Mesothelial cell of epicardium (in vitro differentiated cells): ENCODE results near the gene VIPR1. TPM values are rescaled to one million over a fixed set of nuclear protein-coding genes. Genes with fewer than 3 reads are reported as not detected.

Experiments
- DNase-seq, 2 experiments: peaks; one replicate each; pipeline ENCODE4 v3.0.0; 2021; ENCODE audit warnings: low spot score in 2 of 2; ENCODE audit not compliant: unreplicated experiment in 2 of 2
- H3K27ac Mint-ChIP-seq: 2 replicates; pipeline ENCODE4 v1.8.0; 2021; ENCODE audit warnings: mixed read lengths
- H3K27me3 Mint-ChIP-seq: 2 replicates; pipeline ENCODE4 v1.8.0; 2021; ENCODE audit warnings: low read depth, mixed read lengths
- H3K36me3 Mint-ChIP-seq: 2 replicates; pipeline ENCODE4 v1.8.0; 2021; ENCODE audit warnings: mixed read lengths
- H3K4me1 Mint-ChIP-seq: 2 replicates; pipeline ENCODE4 v1.8.0; 2021; ENCODE audit warnings: mixed read lengths
- H3K4me3 Mint-ChIP-seq: 2 replicates; pipeline ENCODE4 v1.8.0; 2021; ENCODE audit warnings: mild to moderate bottlenecking, moderate library complexity, mixed read lengths
- H3K9me3 Mint-ChIP-seq: 2 replicates; pipeline ENCODE4 v1.8.0; 2021; ENCODE audit warnings: mixed read lengths
- CTCF ChIP-seq: fragments of 200-600 bp; sonication (generic); IDR thresholded peaks from one replicate; pipeline ENCODE4 v1.5.0; 2021; ENCODE audit warnings: antibody characterized with exemption; ENCODE audit not compliant: unreplicated experiment
- total RNA-seq: library from RNA; stranded (reverse); gene quantifications from 3 replicates; pipeline ENCODE4 v1.2.1, GENCODE V29; 2021

The VIPR1 gene
- total RNA-seq, 1 donor from 2014 or later = 2.3 TPM

- H3K9me3 Mint-ChIP-seq = no peaks in the 10 kb centered on the region
- H3K27ac Mint-ChIP-seq = no peak overlapping the region
- no peaks in the 10 kb centered on the region for H3K36me3 Mint-ChIP-seq
- H3K4me3 Mint-ChIP-seq = no peak overlapping the region
- DNase-seq = no peak
- TF ChIP-seq CTCF = no peak
- H3K4me1 Mint-ChIP-seq = no peaks in the 10 kb centered on the region
- no peaks in the 10 kb centered on the region for H3K27me3 Mint-ChIP-seq
Observed at GRCh38 chr3:42524751-42525150, 22.3 kb downstream of the VIPR1 start.

- Mint-ChIP-seq H3K36me3 (no peaks in the 10 kb centered on the region), H3K9me3 (no peaks in the 10 kb centered on the region), H3K27ac (no peak overlapping the region), H3K4me1 (no peaks in the 10 kb centered on the region), H3K4me3 (no peak overlapping the region), H3K27me3 (no peaks in the 10 kb centered on the region)
- no peak for TF ChIP-seq CTCF
- no peak for DNase-seq
Observed at GRCh38 chr3:42525212-42525611, 22.8 kb downstream of the VIPR1 start.

- Mint-ChIP-seq H3K9me3 (no peaks in the 10 kb centered on the region), H3K27ac (no peak overlapping the region), H3K36me3 (no peaks in the 10 kb centered on the region), H3K4me3 (no peak overlapping the region), H3K4me1 (no peaks in the 10 kb centered on the region), H3K27me3 (no peaks in the 10 kb centered on the region)
- DNase-seq = no peak
- TF ChIP-seq CTCF = no peak
Observed at GRCh38 chr3:42525736-42526345, 23.4 kb downstream of the VIPR1 start.

- no peak for TF ChIP-seq CTCF
- H3K36me3 Mint-ChIP-seq = no peaks in the 10 kb centered on the region
- no peak overlapping the region for H3K4me3 Mint-ChIP-seq
- no peaks in the 10 kb centered on the region for H3K27me3 Mint-ChIP-seq
- no peak overlapping the region for H3K27ac Mint-ChIP-seq
- no peaks in the 10 kb centered on the region for H3K4me1 Mint-ChIP-seq
- no peak for DNase-seq
- H3K9me3 Mint-ChIP-seq = no peaks in the 10 kb centered on the region
Observed at GRCh38 chr3:42526616-42527367, 24.3 kb downstream of the VIPR1 start.

- H3K9me3 Mint-ChIP-seq = no peaks in the 10 kb centered on the region
- no peaks in the 10 kb centered on the region for H3K36me3 Mint-ChIP-seq
- no peaks in the 10 kb centered on the region for H3K4me1 Mint-ChIP-seq
- no peak for DNase-seq
- H3K27ac Mint-ChIP-seq = no peak overlapping the region
- H3K4me3 Mint-ChIP-seq = no peak overlapping the region
- no peaks in the 10 kb centered on the region for H3K27me3 Mint-ChIP-seq
- no peak for TF ChIP-seq CTCF
Observed at GRCh38 chr3:42527368-42527917, 25.0 kb downstream of the VIPR1 start.
